ENCODE measurements around the gene KLF7. TPM values are rescaled to one million over a fixed set of nuclear protein-coding genes. Genes with fewer than 3 reads are reported as not detected.

Gene KLF7
- total and polyA plus RNA-seq, 9 donors, result 9.5 to 68.1 (median 31.8) TPM

DNA sequence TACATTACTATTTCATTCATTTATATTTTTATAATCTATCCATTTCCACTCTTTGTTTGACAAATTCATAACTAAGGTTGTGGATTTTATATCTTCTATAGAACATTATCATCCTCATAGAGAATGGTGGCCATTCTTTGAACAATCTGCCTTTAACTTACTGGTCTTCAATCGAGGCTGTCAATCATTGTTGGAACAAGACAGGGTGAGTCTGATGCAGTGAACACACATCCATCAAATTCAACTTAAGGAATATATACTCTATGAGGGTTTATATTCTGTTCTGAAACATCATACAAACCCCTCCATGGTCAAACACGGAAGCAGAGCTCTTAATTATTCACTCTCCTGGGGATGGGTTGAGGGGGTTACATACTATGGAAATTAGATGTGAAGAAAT is 28.3 kb upstream of the KLF7 start:
- Histone ChIP-seq H3K9me3 (no peaks in the 10 kb centered on the region), H3K4me1 (ENCODE audit: insufficient read depth) (no peaks in the 10 kb centered on the region), H3K27me3 (no peaks in the 10 kb centered on the region), H3K36me3 (no peaks in the 10 kb centered on the region), H3K27ac (no peak overlapping the region), H3K4me3 (no peak overlapping the region)
- intact Hi-C loops (cut with DNase I), result no loop called here
- WGBS, 3 donors, result 65 to 73% (median 73%) methylated on average over 2 of the region's 2 CpGs
- no peak for DNase-seq
- TF ChIP-seq POLR2A (IDR thresholded peaks at IDR 0.05) (no peak), EP300 (IDR thresholded peaks at IDR 0.05) (no peak)
- TF ChIP-seq, protein P1, sequence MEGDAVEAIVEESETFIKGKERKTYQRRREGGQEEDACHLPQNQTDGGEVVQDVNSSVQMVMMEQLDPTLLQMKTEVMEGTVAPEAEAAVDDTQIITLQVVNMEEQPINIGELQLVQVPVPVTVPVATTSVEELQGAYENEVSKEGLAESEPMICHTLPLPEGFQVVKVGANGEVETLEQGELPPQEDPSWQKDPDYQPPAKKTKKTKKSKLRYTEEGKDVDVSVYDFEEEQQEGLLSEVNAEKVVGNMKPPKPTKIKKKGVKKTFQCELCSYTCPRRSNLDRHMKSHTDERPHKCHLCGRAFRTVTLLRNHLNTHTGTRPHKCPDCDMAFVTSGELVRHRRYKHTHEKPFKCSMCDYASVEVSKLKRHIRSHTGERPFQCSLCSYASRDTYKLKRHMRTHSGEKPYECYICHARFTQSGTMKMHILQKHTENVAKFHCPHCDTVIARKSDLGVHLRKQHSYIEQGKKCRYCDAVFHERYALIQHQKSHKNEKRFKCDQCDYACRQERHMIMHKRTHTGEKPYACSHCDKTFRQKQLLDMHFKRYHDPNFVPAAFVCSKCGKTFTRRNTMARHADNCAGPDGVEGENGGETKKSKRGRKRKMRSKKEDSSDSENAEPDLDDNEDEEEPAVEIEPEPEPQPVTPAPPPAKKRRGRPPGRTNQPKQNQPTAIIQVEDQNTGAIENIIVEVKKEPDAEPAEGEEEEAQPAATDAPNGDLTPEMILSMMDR (IDR thresholded peaks at IDR 0.05), result no peak

DNA sequence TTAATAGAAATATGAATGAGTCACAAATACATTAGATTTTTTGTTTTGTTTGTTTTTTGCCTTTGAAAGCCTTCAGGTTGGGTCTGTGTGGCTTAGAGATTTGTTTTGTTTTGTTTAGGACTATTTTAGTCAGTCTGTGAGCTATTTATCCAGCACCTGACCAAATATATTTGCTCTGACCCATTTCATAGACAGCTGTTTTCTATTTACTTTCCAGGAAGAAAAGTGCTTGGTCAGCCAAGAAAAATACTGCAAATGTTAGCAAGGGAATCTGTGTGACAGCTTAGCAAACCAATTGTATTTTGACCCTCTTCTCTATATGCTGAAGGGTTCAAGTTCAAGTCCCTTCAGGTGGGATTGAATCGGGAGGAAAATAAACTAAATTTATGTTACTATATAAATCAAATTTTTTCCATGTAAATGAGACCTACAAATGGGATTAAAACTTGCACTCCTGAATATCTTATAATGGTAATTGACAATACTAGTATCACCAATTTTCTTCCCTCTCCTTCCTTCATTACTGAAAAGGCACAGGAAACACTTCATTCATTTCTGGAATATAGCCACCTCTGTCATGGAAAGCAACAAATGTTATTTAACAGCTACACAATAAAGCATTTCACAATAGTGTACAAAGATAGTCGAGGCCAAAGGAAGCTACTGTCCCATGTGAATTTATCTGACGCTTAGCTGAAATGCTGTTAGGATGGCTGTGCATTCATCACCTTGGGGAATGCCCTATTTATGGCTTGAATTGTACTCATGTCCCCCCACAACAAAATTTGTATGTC is 23.1 kb upstream of the KLF7 start:
- Histone ChIP-seq H3K9me3 (no peaks in the 10 kb centered on the region), H3K36me3 (no peaks in the 10 kb centered on the region), H3K27me3 (no peaks in the 10 kb centered on the region), H3K4me1 (ENCODE audit: insufficient read depth) (no peaks in the 10 kb centered on the region), H3K27ac (no peak overlapping the region), H3K4me3 (no peak overlapping the region)
- TF ChIP-seq POLR2A (IDR thresholded peaks at IDR 0.05) (no peak), EP300 (IDR thresholded peaks at IDR 0.05) (no peak)
- TF ChIP-seq, protein P1 (IDR thresholded peaks at IDR 0.05), result no peak
- no peak for DNase-seq
- intact Hi-C loops (cut with DNase I), result no loop called here
- 27 to 32% (median 28%) methylated on average over 3 of the region's 3 CpGs for WGBS, 3 donors

DNA sequence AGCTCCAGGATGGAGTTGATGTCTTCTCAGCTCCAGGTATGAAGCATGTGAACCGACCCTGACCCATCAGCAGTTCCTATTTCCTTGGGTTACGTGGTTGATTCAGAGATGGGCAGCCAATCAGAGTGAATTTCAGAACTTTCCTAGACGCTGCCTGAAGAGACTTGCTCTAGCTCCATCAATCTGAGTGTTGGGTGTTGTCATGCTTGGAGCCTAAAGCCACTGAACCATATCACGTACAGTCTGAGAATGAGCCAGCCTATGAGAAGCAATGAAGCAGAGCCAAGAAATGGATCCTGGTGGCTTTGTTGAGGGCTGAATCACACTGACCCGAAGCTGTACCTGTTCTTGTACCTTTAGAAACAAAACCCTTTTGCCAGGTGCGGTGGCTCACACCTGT is 19.6 kb upstream of the KLF7 start:
- no peak overlapping the region for H3K27ac ChIP-seq
- H3K4me1 ChIP-seq (ENCODE audit: insufficient read depth), result no peaks in the 10 kb centered on the region
- intact Hi-C loops (cut with DNase I), result no loop called here
- H3K9me3 ChIP-seq, result no peaks in the 10 kb centered on the region
- no peaks in the 10 kb centered on the region for H3K36me3 ChIP-seq
- no peak overlapping the region for H3K4me3 ChIP-seq
- no peak for DNase-seq
- 73 to 96% (median 88%) methylated on average over 6 of the region's 6 CpGs for WGBS, 3 donors
- TF ChIP-seq, protein P1 (IDR thresholded peaks at IDR 0.05), result no peak
- TF ChIP-seq POLR2A (IDR thresholded peaks at IDR 0.05) (no peak), EP300 (IDR thresholded peaks at IDR 0.05) (no peak)
- no peaks in the 10 kb centered on the region for H3K27me3 ChIP-seq

DNA sequence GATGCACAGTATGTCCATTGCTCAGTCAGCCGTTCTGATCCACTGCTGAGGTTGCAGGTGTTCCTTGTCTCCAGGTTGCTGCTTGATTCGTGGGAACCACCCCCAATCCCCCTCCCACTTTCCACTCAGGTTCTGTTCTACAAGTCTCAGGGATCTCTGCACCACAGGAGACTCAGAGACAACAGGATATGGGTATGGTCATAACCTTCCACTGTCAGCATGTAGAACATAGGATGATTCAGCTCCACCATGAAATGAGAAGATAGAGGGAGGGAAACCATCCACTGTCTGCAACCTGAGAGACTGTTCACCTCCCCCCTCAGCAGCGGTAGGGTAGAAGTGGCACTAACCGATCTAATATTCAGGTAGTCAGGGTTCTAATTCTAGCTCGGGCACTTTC is 19.0 kb upstream of the KLF7 start:
- Histone ChIP-seq H3K4me3 (no peak overlapping the region), H3K27me3 (no peaks in the 10 kb centered on the region), H3K4me1 (ENCODE audit: insufficient read depth) (no peaks in the 10 kb centered on the region), H3K36me3 (no peaks in the 10 kb centered on the region), H3K27ac (no peak overlapping the region), H3K9me3 (no peaks in the 10 kb centered on the region)
- intact Hi-C loops (cut with DNase I), result no loop called here
- TF ChIP-seq, protein P1 (IDR thresholded peaks at IDR 0.05), result no peak
- TF ChIP-seq EP300 (IDR thresholded peaks at IDR 0.05), result no peak
- TF ChIP-seq POLR2A (IDR thresholded peaks at IDR 0.05), result no peak
- DNase-seq, result no peak
- WGBS, 3 donors, result 72 to 85% (median 80%) methylated on average over 5 of the region's 5 CpGs
